BLaER1 (cell line): Measurements from ENCODE around the gene P3H1.

Experiments used
- H3K27ac ChIP-seq: shearing (Covaris generic); formaldehyde crosslinking; 2 replicates; pipeline ENCODE4 v1.8.1; 2022
- H3K27me3 ChIP-seq: shearing (Covaris generic); formaldehyde crosslinking; 2 replicates; pipeline ENCODE4 v1.8.1; 2022
- H3K36me3 ChIP-seq: shearing (Covaris generic); formaldehyde crosslinking; 2 replicates; pipeline ENCODE4 v1.8.1; 2022
- H3K4me1 ChIP-seq: shearing (Covaris generic); formaldehyde crosslinking; 2 replicates; pipeline ENCODE4 v1.8.1; 2022
- H3K4me2 ChIP-seq: shearing (Covaris generic); formaldehyde crosslinking; 2 replicates; pipeline ENCODE4 v1.8.1; 2022
- H3K4me3 ChIP-seq: shearing (Covaris generic); formaldehyde crosslinking; 2 replicates; pipeline ENCODE4 v1.8.1; 2022
- H3K9ac ChIP-seq: shearing (Covaris generic); formaldehyde crosslinking; 2 replicates; pipeline ENCODE4 v1.8.1; 2022
- H3K9me3 ChIP-seq: shearing (Covaris generic); formaldehyde crosslinking; 2 replicates; pipeline ENCODE4 v1.8.1; 2022
- H4K20me1 ChIP-seq: shearing (Covaris generic); formaldehyde crosslinking; 2 replicates; pipeline ENCODE4 v1.8.1; 2022
- Cebpa-rat ChIP-seq: shearing (Covaris generic); IDR thresholded peaks from 2 replicates; pipeline ENCODE4 v1.8.1; 2022

P3H1 gene

GRCh38 chr1:42739753-42740700 is 26.8 kb downstream of the P3H1 start, which contains the start of gene CLDN19:
Gene CLDN19, minus strand, starts transcription at chr1:42740236. Its CDS starts 173 bp downstream, at chr1:42740063.
- Histone ChIP-seq H3K4me2 (peak within 1 kb of the TSS; percentile 40), H3K4me3 (no peak within 1 kb of the TSS), H3K36me3 (peaks cover 3% of the 10 kb centered on the region; the same call in 1 of the 2 replicates), H3K9ac (no peak within 1 kb of the TSS), H3K27ac (peak within 1 kb of the TSS; percentile 74; the same call in 1 of the 2 replicates), H3K9me3 (no peaks in the 10 kb centered on the region), H3K4me1 (peaks cover 44% of the 10 kb centered on the region), H4K20me1 (no peaks in the 10 kb centered on the region), H3K27me3 (no peaks in the 10 kb centered on the region)
- TF ChIP-seq Cebpa-rat, result no peak

- peak overlapping the region; percentile 74 for H3K27ac ChIP-seq
- no peak overlapping the region for H3K4me3 ChIP-seq
- no peaks in the 10 kb centered on the region for H3K27me3 ChIP-seq
- no peaks in the 10 kb centered on the region for H3K36me3 ChIP-seq
- no peak for TF ChIP-seq Cebpa-rat
- H3K4me2 ChIP-seq, result peak overlapping the region; percentile 40
- no peaks in the 10 kb centered on the region for H4K20me1 ChIP-seq
- H3K9ac ChIP-seq, result no peak overlapping the region
- peaks cover 45% of the 10 kb centered on the region for H3K4me1 ChIP-seq
- no peaks in the 10 kb centered on the region for H3K9me3 ChIP-seq
Observed at GRCh38 chr1:42738678-42739226, 28.1 kb downstream of the P3H1 start.

DNA sequence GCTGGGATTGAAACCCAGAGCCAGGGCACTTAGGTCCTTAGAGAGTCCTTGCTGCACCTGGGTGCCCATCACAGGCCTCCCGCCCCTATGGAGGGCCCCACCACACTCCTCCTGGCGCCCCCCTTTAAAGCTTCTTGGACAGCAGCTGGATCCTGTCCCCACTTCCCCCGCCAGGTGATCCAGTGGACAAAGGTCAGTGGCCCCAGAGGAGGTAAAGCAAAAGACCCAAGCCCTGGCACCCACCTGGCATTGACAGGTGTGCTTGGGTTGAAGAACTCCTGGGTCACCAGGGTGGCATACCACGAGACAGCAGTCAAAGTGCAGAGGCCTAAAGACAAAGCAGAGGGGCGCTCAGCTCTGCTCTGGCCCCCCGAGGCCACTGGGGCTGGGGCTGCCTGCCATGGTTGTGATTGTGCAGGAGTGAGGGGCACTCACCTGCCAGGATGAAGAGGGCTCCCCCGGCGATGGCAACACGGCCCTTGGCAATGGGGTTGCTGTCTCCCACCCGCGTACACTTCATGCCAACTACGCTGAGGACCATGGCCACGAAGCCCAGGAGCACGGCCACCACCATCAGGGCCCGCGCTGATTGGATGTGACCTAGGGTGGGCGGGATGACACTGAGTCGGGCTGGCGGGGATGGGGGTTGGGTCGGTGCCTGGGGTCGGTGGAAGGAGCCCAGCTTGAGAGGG is 28.7 kb downstream of the P3H1 start:
- no peaks in the 10 kb centered on the region for H4K20me1 ChIP-seq
- no peak overlapping the region for H3K4me3 ChIP-seq
- H3K36me3 ChIP-seq, result no peaks in the 10 kb centered on the region
- TF ChIP-seq Cebpa-rat, result no peak
- peak overlapping the region; percentile 74 for H3K27ac ChIP-seq
- H3K4me2 ChIP-seq, result peak overlapping the region; percentile 80
- peaks cover 45% of the 10 kb centered on the region for H3K4me1 ChIP-seq
- H3K27me3 ChIP-seq, result no peaks in the 10 kb centered on the region
- H3K9me3 ChIP-seq, result no peaks in the 10 kb centered on the region
- 0 out of 2 replicates have a peak overlapping the region, but pooled peaks have one; percentile 19 for H3K9ac ChIP-seq

DNA sequence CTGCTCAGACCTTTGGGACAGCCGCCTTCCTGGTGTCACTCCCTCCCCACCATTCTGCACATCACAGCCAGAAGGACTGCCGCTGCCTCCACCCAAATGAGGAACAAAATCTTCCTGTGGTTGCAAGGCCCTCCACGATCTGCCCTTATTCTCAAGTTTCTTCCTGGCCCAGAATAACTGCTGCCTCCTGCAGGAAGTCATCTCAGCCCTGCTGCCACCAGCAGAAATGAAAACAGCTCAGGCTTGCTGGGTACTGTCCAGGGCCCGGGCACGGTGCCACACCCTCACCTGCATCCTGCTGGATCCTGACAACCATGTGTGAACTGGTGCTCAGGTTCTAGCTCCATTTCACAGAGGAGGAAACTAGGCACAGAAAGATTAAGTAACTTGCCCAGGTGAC is 29.6 kb downstream of the P3H1 start:
- Histone ChIP-seq H3K4me2 (peak overlapping the region; percentile 80), H3K9ac (peak overlapping the region; percentile 45; the same call in 1 of the 2 replicates), H3K4me3 (no peak overlapping the region), H4K20me1 (no peaks in the 10 kb centered on the region), H3K4me1 (peaks cover 49% of the 10 kb centered on the region), H3K9me3 (no peaks in the 10 kb centered on the region), H3K36me3 (no peaks in the 10 kb centered on the region), H3K27me3 (no peaks in the 10 kb centered on the region), H3K27ac (peak overlapping the region; percentile 74)
- no peak for TF ChIP-seq Cebpa-rat

DNA sequence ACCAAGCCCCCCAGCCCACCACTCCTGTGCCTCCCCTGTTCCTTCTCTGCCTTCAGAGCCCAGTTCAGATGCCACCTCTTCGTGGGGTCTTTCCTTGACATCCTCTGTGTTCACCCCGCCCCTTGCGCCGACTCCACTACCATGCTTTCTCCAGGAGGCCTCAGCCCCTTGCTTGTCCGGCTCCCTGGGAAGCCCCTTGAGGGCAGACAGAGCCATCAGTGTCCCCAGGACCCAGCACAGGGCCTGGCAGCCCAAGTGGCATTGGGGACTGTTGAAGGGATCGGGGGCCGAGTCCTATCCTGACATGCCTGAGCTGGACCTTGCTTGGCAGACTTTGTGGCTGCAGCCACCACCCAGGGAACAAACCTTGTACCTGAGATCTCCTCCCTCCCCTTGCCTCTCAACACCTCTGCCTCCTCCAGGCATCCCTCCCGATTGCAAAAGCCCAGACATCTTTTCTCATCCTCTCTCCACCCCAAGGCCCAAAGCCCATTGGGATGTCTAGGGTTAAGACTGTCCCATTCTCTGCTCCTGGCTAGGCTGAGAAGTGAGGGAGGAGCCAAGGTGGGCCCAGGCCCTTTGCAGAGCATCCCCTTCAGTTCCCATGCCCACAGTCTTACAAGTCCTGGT is 30.1 kb downstream of the P3H1 start:
- peak overlapping the region; percentile 80 for H3K4me2 ChIP-seq
- no peak overlapping the region for H3K4me3 ChIP-seq
- H3K36me3 ChIP-seq, result no peaks in the 10 kb centered on the region
- H3K4me1 ChIP-seq, result peaks cover 54% of the 10 kb centered on the region
- no peaks in the 10 kb centered on the region for H4K20me1 ChIP-seq
- no peaks in the 10 kb centered on the region for H3K9me3 ChIP-seq
- TF ChIP-seq Cebpa-rat, result no peak
- no peaks in the 10 kb centered on the region for H3K27me3 ChIP-seq
- peak overlapping the region; percentile 45; the same call in 1 of the 2 replicates for H3K9ac ChIP-seq
- peak overlapping the region; percentile 74 for H3K27ac ChIP-seq

GRCh38 chr1:42736152-42736551 is 30.7 kb downstream of the P3H1 start:
- H3K36me3 ChIP-seq, result no peaks in the 10 kb centered on the region
- TF ChIP-seq Cebpa-rat, result no peak
- 0 out of 2 replicates have a peak overlapping the region, but pooled peaks have one; percentile 45 for H3K9ac ChIP-seq
- no peaks in the 10 kb centered on the region for H3K27me3 ChIP-seq
- H3K4me2 ChIP-seq, result peak overlapping the region; percentile 80
- peak overlapping the region; percentile 74 for H3K27ac ChIP-seq
- H3K9me3 ChIP-seq, result no peaks in the 10 kb centered on the region
- no peaks in the 10 kb centered on the region for H4K20me1 ChIP-seq
- peaks cover 54% of the 10 kb centered on the region for H3K4me1 ChIP-seq
- no peak overlapping the region for H3K4me3 ChIP-seq

- H3K27ac ChIP-seq, result peak overlapping the region; percentile 74; the same call in 1 of the 2 replicates
- H3K27me3 ChIP-seq, result no peaks in the 10 kb centered on the region
- no peaks in the 10 kb centered on the region for H3K36me3 ChIP-seq
- no peak overlapping the region for H3K9ac ChIP-seq
- H3K4me1 ChIP-seq, result peaks cover 54% of the 10 kb centered on the region
- no peak overlapping the region for H3K4me3 ChIP-seq
- peak overlapping the region; percentile 24; the same call in 1 of the 2 replicates for H3K4me2 ChIP-seq
- no peaks in the 10 kb centered on the region for H4K20me1 ChIP-seq
- H3K9me3 ChIP-seq, result no peaks in the 10 kb centered on the region
- TF ChIP-seq Cebpa-rat, result no peak
Observed at GRCh38 chr1:42735477-42736105, 31.2 kb downstream of the P3H1 start.

DNA sequence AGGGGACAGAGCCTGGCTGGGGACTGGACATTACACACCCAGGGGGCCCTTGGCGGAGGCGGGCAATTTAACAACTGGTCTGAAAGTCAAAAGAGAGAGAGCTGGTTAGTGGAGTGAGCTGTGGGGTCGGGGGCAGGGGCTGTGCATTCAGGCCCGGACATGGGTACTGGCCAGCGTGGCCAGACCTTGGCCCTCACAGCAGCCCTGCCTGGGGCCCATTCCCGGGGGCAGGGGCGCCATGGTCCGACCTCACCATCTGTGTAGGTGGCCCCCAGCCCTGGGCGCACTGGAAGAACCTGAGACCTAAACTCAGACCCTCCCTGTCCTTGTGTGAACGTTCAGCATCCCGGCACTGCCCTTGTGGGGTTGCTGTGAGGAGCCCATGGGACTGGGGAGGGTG is 31.8 kb downstream of the P3H1 start:
- Histone ChIP-seq H4K20me1 (no peaks in the 10 kb centered on the region), H3K27ac (peak overlapping the region; percentile 74; the same call in 1 of the 2 replicates), H3K36me3 (no peaks in the 10 kb centered on the region), H3K27me3 (no peaks in the 10 kb centered on the region), H3K9ac (no peak overlapping the region), H3K4me3 (no peak overlapping the region), H3K4me1 (peaks cover 54% of the 10 kb centered on the region), H3K9me3 (no peaks in the 10 kb centered on the region), H3K4me2 (no peak overlapping the region)
- TF ChIP-seq Cebpa-rat, result no peak
